OCI-LY7 (cell line): ENCODE results near the gene PRR14L.

Experiments used
- EZH2phosphoT487 ChIP-seq: fragments of 200-600 bp; sonication (generic); IDR thresholded peaks from 2 replicates; pipeline ENCODE4 v1.6.1; 2018; ENCODE audit warnings: low read depth, borderline replicate concordance, mild to moderate bottlenecking, mixed run types, antibody characterized with exemption, low read length, moderate library complexity, mixed read lengths
- TF ChIP-seq, protein P1 (sequence below): fragments of 200-600 bp; sonication (generic); conservative IDR thresholded peaks from 2 replicates; pipeline ENCODE4 v1.5.1; 2014; ENCODE audit warnings: mild to moderate bottlenecking, antibody characterized with exemption, low read length, moderate library complexity, mixed read lengths

DNA sequence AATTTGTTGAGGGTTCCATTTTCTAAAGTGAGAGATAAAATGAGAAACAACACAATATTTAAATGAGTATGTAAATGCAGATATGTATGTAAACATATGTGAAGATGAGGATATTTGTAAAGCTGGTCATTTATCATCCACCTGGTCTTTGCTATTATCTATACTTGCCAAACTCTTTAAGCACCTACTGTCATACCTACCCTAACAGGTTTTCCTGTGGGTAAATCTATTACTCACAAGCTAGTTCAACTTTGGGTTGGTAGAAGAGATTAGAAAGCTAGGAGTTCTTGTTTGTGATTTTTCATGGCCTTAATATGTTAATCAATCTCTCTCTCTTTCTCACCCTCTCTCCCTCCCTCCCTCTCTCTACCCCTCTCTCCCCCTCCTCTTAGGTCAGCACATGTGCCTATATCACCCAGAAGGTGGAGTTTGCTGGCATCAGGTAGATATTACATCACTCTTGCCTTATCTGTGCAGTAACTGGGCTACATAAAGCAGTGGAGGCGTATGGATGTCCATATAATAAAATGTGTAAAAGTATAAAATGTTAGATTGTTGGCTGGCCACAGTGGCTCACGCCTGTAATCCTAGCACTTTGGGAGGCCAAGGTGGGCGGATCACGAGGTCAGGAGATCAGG, 18.6 kb upstream of the PRR14L start:
- TF ChIP-seq, protein P1, sequence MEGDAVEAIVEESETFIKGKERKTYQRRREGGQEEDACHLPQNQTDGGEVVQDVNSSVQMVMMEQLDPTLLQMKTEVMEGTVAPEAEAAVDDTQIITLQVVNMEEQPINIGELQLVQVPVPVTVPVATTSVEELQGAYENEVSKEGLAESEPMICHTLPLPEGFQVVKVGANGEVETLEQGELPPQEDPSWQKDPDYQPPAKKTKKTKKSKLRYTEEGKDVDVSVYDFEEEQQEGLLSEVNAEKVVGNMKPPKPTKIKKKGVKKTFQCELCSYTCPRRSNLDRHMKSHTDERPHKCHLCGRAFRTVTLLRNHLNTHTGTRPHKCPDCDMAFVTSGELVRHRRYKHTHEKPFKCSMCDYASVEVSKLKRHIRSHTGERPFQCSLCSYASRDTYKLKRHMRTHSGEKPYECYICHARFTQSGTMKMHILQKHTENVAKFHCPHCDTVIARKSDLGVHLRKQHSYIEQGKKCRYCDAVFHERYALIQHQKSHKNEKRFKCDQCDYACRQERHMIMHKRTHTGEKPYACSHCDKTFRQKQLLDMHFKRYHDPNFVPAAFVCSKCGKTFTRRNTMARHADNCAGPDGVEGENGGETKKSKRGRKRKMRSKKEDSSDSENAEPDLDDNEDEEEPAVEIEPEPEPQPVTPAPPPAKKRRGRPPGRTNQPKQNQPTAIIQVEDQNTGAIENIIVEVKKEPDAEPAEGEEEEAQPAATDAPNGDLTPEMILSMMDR: no peak
- no peak for TF ChIP-seq EZH2phosphoT487
